ENCODE measurements around the gene NAGPA.
A peak's percentile ranks its signal among the peaks of the same experiment; 100 is the strongest.

- TF ChIP-seq POLR2AphosphoS5 (IDR thresholded peaks at IDR 0.05; ENCODE audit: low read depth, low read length) = no peak; the same call in none of the 2 replicates
- no peak for TF ChIP-seq NR2F2 (IDR thresholded peaks at IDR 0.05; ENCODE audit: borderline replicate concordance, low read depth)
- TF ChIP-seq EZH2 (conservative IDR thresholded peaks at IDR 0.05; ENCODE audit: low read depth, low read length) = no peak
- TF ChIP-seq ZNF619 (CRISPR knock-in tag; IDR thresholded peaks at IDR 0.05) = no peak
- no peak for TF ChIP-seq PCBP2 (optimal IDR thresholded peaks at IDR 0.05; ENCODE audit: low read depth, low read length, poor library complexity, severe bottlenecking)
- TF ChIP-seq PRMT3 (CRISPR knock-in tag; IDR thresholded peaks at IDR 0.05; ENCODE audit: borderline replicate concordance, low read depth) = no peak
- TF ChIP-seq MAFK (conservative IDR thresholded peaks at IDR 0.05 in 1 of 2, IDR thresholded peaks at IDR 0.05 in 1 of 2; ENCODE audit: low read length in 2 of 2) = no peak
- TF ChIP-seq ELF4 (CRISPR knock-in tag; IDR thresholded peaks at IDR 0.05; ENCODE audit: borderline replicate concordance) = no peak
- TF ChIP-seq CTCF (CRISPR knock-in tag; IDR thresholded peaks at IDR 0.05) = peak; percentile 62
- 0 out of 2 replicates have a peak, but pooled peaks have one; percentile 45 for TF ChIP-seq CBX5 (CRISPR knock-in tag; IDR thresholded peaks at IDR 0.05; ENCODE audit: borderline replicate concordance)
- 0 out of 2 replicates have a peak, but pooled peaks have one; percentile 63 for TF ChIP-seq ZNF580 (CRISPR knock-in tag; IDR thresholded peaks at IDR 0.05; ENCODE audit: borderline replicate concordance, low read depth)
- TF ChIP-seq PAX8 (CRISPR knock-in tag; IDR thresholded peaks at IDR 0.05; ENCODE audit: borderline replicate concordance) = no peak
- no peak for TF ChIP-seq ESRRA (CRISPR knock-in tag; IDR thresholded peaks at IDR 0.05; ENCODE audit: low read depth)
- no peak for TF ChIP-seq ZNF225 (CRISPR knock-in tag; IDR thresholded peaks at IDR 0.05)
Observed at GRCh38 chr16:5036228-5037156, 2.8 kb upstream of the NAGPA start.

All from HepG2 (cell line).